HG02981 (cell line): ENCODE data around the gene ZP2.
"Not testable (repeated sequence)": the region's sequence is repeated elsewhere in the genome, so short reads cannot be mapped to it uniquely, and the experiment has no call there.

Source experiments
- ATAC-seq: cut with Tn5 transposase; IDR thresholded peaks from one replicate; pipeline ENCODE4 v1.9.1; 2021; ENCODE audit warnings: mild to moderate bottlenecking, moderate library complexity; ENCODE audit not compliant: unreplicated experiment

The ZP2 gene

GRCh38 chr16:21211486-21211885, at the start of gene ZP2:
TSS of gene ZP2 (minus strand) at chr16:21211574. CDS start at chr16:21211547, 27 bp downstream.
- no peak for ATAC-seq

GRCh38 chr16:21257284-21257683, 45.9 kb upstream of the ZP2 start:
- no peak for ATAC-seq

GRCh38 chr16:21256636-21257035, 45.3 kb upstream of the ZP2 start:
- ATAC-seq: no peak

DNA sequence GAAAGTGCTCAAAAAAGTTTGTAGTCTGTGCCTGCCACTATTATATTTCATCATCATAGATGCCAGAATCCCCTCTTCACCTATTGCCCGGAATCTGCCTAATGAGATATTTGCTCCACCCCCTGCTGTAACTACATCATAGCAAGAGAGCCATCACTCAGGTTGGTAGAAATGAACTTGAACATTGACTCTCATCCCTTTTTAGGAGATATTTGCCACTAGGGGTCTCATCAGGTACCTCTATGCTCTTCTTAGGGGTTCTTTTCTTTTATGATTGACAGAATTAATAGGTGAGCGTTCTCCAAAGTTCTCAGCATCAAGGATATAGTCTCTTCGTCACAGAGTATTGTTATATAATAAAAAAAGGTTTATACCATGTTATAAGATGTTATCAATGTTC, 42.1 kb upstream of the ZP2 start:
- no peak for ATAC-seq

- ATAC-seq: no peak
Observed at GRCh38 chr16:21250072-21250923, 38.9 kb upstream of the ZP2 start.

- ATAC-seq: not testable (repeated sequence)
Observed at GRCh38 chr16:21248179-21248578, 36.8 kb upstream of the ZP2 start.

DNA sequence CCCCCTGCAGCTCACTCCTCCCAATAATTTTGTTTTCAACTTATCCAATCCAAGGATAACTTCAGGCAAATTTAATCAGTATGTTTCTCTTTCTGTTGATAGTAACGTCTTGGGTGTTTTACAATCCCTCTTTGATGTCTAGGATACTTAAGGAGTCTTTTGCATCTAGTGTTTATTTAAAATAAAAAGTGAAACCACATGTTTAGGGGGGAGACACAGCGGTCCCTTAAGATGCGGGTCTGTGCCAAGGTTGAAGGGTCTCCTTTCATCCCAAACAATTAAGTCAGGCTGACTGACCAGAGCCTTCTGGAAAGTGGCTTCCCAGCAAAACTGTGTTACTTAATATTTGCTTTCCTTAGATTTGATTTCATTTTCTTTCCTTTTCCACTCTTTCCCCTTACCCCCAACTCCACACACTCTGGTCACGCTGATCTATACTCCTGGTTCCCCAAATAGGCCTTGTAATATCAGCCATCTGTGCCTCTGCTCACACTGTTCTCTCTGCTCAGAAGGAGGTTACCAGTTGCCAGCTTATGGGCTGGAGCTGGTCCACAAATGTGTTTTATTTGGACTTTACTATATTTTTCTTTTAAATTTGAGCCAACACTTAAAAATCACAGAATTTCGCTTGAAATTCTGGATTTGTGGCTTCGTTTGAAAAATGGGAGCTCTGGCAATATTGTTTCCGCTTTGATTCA, 33.3 kb upstream of the ZP2 start:
- ATAC-seq: no peak

DNA sequence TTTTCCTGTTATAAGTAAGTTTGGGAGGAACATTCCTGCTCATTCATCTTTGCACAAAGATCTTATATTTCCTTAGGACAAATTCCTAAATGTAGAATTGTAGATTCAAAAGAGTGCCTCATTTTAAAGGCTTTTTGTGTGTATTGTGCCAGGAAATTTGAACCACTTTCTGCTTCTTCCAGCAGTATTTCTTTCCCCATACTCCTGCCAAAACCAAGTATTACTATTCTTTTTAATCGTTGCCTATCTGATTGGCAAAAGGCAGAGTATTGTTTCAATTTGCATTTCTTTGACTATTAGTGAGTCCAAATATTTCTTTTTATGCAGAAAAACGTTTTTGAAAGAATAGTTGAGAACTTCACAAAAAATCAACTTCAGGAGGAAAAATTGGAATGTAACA, 31.4 kb upstream of the ZP2 start:
- ATAC-seq: no peak

DNA sequence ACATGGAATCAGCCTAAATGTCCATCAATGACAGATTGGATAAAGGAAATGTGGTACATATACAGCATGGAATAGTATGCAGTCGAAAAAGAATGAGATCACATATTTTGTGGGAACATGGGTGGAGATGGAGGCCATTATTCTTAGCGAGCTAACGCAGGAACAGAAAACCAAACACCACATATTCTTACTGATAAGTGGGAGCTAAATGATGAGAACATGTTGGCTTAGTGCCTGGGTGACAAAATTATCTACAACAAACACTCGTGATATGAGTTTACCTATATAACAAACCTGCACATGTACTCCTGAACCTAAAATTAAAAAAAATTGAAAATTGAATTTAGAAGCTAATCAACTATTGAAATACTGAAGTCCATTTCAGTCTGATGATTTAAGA, 28.3 kb upstream of the ZP2 start:
- no peak for ATAC-seq

GRCh38 chr16:21236831-21237230, 25.5 kb upstream of the ZP2 start:
- ATAC-seq: no peak

DNA sequence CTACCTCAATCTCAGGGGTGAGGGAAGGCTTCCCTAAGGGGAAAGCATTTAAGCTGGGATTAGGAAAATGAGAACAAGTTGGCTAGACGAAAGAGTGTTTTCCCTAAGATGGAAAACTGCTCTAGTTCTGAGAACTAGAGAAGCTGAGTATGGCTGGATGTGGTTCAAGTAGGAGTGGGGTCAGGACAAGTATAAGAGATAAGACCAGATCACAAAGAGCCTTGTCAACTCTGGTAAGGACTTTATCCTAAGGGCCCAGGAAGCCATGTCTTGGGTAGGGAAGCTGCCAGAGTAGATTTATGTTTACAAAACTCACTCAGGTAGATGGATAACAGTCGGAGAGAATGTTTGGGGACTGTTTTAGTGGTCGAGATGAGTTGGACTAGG, 23.8 kb upstream of the ZP2 start:
- ATAC-seq: no peak

DNA sequence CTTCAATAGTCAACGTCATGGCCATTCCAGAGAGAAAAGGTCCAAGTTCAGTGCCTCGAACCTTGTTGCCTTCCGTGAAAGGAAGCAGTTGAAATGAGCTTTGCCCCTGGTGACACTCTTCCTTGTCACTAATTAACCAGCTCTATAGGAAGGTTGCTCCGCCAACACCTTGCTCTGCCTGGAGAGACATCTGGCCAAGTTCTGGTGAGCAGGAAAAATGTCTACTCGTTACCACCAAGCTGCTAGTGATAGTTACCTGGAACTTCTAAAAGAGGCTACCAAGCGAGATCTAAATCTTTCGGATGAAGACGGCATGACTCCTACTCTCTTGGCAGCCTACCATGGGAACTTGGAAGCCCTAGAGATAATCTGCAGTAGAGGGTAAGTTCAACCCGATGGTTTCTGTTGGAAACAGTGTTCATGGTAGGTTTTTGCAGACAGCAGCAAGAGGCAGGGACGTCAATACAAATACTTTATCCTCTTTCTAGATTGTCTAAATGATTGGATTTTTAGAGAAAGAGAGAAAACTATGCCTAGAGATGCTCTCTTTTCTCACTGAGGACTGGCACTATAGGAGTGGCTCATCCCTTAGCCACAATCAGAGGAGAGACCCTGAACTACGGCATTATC, 22.3 kb upstream of the ZP2 start, which contains the start of gene ANKS4B:
Gene ANKS4B, plus strand, starts transcription at position 179 of the 630 bp plus-strand sequence. Its CDS starts 39 bp downstream, at position 218.
- ATAC-seq: no peak

DNA sequence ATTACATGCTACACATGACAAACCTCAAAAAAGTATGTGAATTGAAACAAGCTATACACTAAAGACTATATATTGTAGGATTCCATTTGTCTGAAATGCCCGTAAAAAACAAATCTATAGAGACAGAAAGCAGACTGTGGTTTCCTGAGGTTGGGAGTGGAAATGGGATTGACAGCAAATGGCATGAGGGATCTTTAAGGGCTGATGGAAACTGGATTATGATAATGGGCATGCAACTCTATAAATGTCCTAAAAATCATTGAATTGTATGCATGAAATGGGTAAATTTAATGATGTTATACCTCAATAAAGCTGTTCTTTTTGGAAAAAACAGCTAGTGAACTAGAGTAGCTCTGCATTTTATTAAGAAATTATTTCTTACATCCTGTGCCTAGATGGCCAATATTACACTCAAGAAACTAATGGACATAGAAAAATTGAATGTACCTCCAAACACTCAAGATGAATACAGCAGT, 21.7 kb upstream of the ZP2 start:
- no peak for ATAC-seq

- no peak for ATAC-seq
Observed at GRCh38 chr16:21228361-21228872, 17.0 kb upstream of the ZP2 start.

GRCh38 chr16:21227866-21228265, 16.5 kb upstream of the ZP2 start:
- no peak for ATAC-seq

- no peak for ATAC-seq
Observed at GRCh38 chr16:21226749-21227148, 15.4 kb upstream of the ZP2 start.

GRCh38 chr16:21224800-21225199, 13.4 kb upstream of the ZP2 start:
- no peak for ATAC-seq

DNA sequence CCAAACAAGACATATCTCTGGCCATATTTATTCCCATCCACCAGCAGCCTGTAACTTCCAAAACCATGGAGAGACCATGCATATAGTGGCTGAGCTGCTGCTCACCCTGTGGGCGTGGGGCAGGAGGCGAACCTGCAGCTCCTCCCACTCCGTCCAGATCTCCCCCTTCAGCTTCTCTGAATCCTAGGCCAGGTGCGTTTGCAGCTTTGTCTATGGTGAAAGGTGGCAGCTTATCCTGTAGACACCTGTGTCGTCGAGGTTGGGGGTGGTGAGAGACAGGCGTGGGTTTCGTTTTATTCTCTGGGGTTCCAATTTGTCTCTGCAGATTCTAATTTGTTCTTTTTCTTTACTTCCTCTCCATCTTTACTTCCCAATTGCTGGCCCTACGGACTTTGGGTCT, 12.4 kb upstream of the ZP2 start:
- ATAC-seq: no peak

GRCh38 chr16:21222495-21223337, 11.3 kb upstream of the ZP2 start:
- ATAC-seq: no peak

DNA sequence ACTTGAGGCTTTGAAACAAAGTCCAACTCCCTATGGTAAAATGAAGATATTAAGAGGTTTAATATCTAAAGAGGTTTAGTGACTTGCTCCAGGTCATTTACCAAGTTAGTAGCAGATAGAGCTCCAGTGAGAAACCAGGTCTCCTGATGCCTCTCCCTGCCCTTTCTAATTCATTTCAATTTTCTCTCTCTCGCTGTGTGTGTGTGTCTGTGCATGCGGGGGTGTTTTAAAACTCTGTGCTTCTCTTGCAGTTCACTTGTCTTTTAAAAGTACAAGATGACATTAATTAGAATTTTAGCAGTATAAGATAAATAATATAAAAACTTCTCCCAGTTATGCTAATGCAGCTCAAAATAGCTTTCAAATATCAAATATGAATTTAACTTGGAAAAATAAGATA, 8.2 kb upstream of the ZP2 start:
- ATAC-seq: no peak
